Measurements from ENCODE around the gene ADGB. TPM values are rescaled to one million over a fixed set of nuclear protein-coding genes. Genes with fewer than 3 reads are reported as not detected.
"Not testable (repeated sequence)": the region's sequence is repeated elsewhere in the genome, so short reads cannot be mapped to it uniquely, and the experiment has no call there.

Gene ADGB
- total RNA-seq, 4 donors from 2014 or later = 0.26 to 3.6 (median 0.29) TPM; not detected in 1

GRCh38 chr6:146803601-146804000 lies 204.8 kb downstream of the ADGB start:
- TF ChIP-seq POLR2A (IDR thresholded peaks at IDR 0.05) = no peak
- TF ChIP-seq CTCF (IDR thresholded peaks at IDR 0.05) = no peak
- TF ChIP-seq POLR2AphosphoS5 (IDR thresholded peaks at IDR 0.05) = no peak
- no peak for TF ChIP-seq EP300 (IDR thresholded peaks at IDR 0.05)
- Histone ChIP-seq H3K27ac (no peak overlapping the region), H3K4me3 (no peak overlapping the region), H3K4me1 (no peaks in the 10 kb centered on the region), H3K9me3 (no peaks in the 10 kb centered on the region), H3K36me3 (no peaks in the 10 kb centered on the region), H3K27me3 (no peaks in the 10 kb centered on the region)
- 65% methylated on average over 22 of the region's 22 CpGs for WGBS
- DNase-seq (ENCODE audit: low spot score in 2 of 2) = no peak

GRCh38 chr6:146805546-146806325 lies 207.0 kb downstream of the ADGB start:
- TF ChIP-seq CTCF (IDR thresholded peaks at IDR 0.05) = no peak
- TF ChIP-seq POLR2A (IDR thresholded peaks at IDR 0.05) = no peak
- no peak for TF ChIP-seq POLR2AphosphoS5 (IDR thresholded peaks at IDR 0.05)
- TF ChIP-seq EP300 (IDR thresholded peaks at IDR 0.05) = no peak
- Histone ChIP-seq H3K4me1 (no peaks in the 10 kb centered on the region), H3K27ac (no peak overlapping the region), H3K9me3 (no peaks in the 10 kb centered on the region), H3K4me3 (no peak overlapping the region), H3K36me3 (no peaks in the 10 kb centered on the region), H3K27me3 (no peaks in the 10 kb centered on the region)
- no peak for DNase-seq (ENCODE audit: low spot score in 2 of 2)
- WGBS = 79% methylated on average over 2 of the region's 2 CpGs

- not testable (repeated sequence) for H3K9me3 ChIP-seq; DNase-seq (ENCODE audit: low spot score in 2 of 2); H3K27ac ChIP-seq; H3K4me1 ChIP-seq; H3K36me3 ChIP-seq; H3K27me3 ChIP-seq; H3K4me3 ChIP-seq
- 84% methylated on average over 9 of the region's 9 CpGs for WGBS
Observed at GRCh38 chr6:146809014-146809413, 210.2 kb downstream of the ADGB start.

GRCh38 chr6:146812811-146813321 lies 214.1 kb downstream of the ADGB start:
- not testable (repeated sequence) for H3K4me1 ChIP-seq; H3K27ac ChIP-seq; H3K9me3 ChIP-seq; H3K36me3 ChIP-seq; DNase-seq (ENCODE audit: low spot score in 2 of 2); H3K4me3 ChIP-seq; H3K27me3 ChIP-seq
- WGBS = 76% methylated on average over 6 of the region's 6 CpGs

GRCh38 chr6:146813554-146813953 lies 214.8 kb downstream of the ADGB start:
- no peaks in the 10 kb centered on the region for H3K4me1 ChIP-seq

More at GRCh38 chr6:146813554-146813953, 214.8 kb downstream of the ADGB start:
- DNase-seq (ENCODE audit: low spot score in 2 of 2) = no peak
- Histone ChIP-seq H3K27me3 (no peaks in the 10 kb centered on the region), H3K4me3 (no peak overlapping the region), H3K36me3 (no peaks in the 10 kb centered on the region), H3K27ac (no peak overlapping the region), H3K9me3 (no peaks in the 10 kb centered on the region)
- WGBS = 56% methylated on average over 3 of the region's 3 CpGs
- TF ChIP-seq EP300 (IDR thresholded peaks at IDR 0.05) = no peak
- TF ChIP-seq CTCF (IDR thresholded peaks at IDR 0.05) = no peak
- no peak for TF ChIP-seq POLR2AphosphoS5 (IDR thresholded peaks at IDR 0.05)
- no peak for TF ChIP-seq POLR2A (IDR thresholded peaks at IDR 0.05)
